Astrocyte of the spinal cord (primary cell): ENCODE results near the gene CYP8B1.

Source experiments
- DNase-seq: peaks from one replicate; pipeline ENCODE4 v3.0.0; 2011; ENCODE audit warnings: low read depth, low spot score
- H3K4me3 ChIP-seq: 2 replicates; pipeline ENCODE4 v1.5.1; 2011; ENCODE audit warnings: low read depth, mild to moderate bottlenecking, low read length, moderate library complexity
- CTCF ChIP-seq: IDR thresholded peaks from 2 replicates; pipeline ENCODE4 v1.5.1; 2012; ENCODE audit warnings: low read depth, mild to moderate bottlenecking, low read length, inconsistent platforms
- in situ Hi-C: cut with HindIII; loops from 2 replicates; pipeline ENCODE4 v1.10.0; 2017; ENCODE audit warnings: low sequenced_read_pairs

CYP8B1 gene

DNA sequence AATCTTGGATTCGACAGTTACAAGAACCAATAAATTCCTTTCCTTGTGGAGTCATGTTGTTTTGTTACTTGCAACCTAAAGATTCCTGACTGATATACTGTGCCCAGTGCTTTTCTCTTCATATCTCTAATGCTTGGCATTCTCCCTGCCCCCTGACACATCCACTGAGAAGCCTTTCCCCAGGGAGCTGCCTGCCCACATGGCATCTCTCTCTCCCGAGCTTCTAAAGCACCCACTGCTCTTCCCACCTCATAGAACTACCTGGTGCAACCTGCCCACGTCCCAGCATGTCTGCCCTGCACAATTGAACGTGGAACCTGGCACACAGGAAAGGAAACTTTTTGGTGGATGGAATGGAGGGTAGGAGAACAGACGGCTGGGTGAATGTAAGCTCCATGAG lies 6.8 kb downstream of the CYP8B1 start:
- in situ Hi-C loops = no loop called here
- no peak for DNase-seq
- no peak for TF ChIP-seq CTCF
- no peak overlapping the region for H3K4me3 ChIP-seq

GRCh38 chr3:42867138-42867537 lies 8.5 kb downstream of the CYP8B1 start:
- in situ Hi-C loops = no loop called here
- TF ChIP-seq CTCF = no peak
- no peak overlapping the region for H3K4me3 ChIP-seq
- DNase-seq = no peak

- no peak overlapping the region for H3K4me3 ChIP-seq
- no peak for DNase-seq
- in situ Hi-C loops = no loop called here
- no peak for TF ChIP-seq CTCF
These were observed 10.4 kb downstream of the CYP8B1 start for GRCh38 chr3:42865256-42865655.

- H3K4me3 ChIP-seq = no peak overlapping the region
- in situ Hi-C loops = no loop called here
- no peak for DNase-seq
- TF ChIP-seq CTCF = no peak
These were observed 11.2 kb downstream of the CYP8B1 start for GRCh38 chr3:42864321-42864950.

DNA sequence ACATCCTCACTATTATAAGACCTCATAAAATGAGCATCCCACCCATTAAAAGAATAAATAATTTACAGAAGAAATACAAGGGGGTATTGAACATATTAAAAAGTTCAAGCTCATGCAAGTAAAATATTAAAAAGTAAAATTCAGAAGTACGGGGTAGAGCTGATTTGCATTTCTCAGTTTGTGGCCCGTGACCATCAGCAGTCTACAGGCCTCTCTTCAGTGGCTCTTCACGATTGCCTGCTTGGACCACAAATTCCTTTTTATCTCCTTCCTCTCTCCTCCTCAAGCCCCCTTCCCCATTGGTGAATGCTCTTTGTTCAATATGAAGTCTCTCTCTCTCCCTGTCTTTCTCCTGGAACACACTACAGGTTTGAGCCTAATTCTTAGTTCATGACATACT lies 19.1 kb downstream of the CYP8B1 start:
- no peak overlapping the region for H3K4me3 ChIP-seq
- no peak for TF ChIP-seq CTCF
- DNase-seq = no peak
- in situ Hi-C loops = no loop called here

- in situ Hi-C loops = no loop called here
- no peak for TF ChIP-seq CTCF
- no peak for DNase-seq
- H3K4me3 ChIP-seq = no peak overlapping the region
These were observed 19.9 kb downstream of the CYP8B1 start for GRCh38 chr3:42855547-42856380.
